ENCODE data around the gene LKAAEAR1. TPM values are rescaled to one million over a fixed set of nuclear protein-coding genes. Genes with fewer than 3 reads are reported as not detected.

LKAAEAR1 gene
- total and polyA plus RNA-seq, 2 of the 13 experiments (the other 11 are each of a cell fraction or from before 2014, with no cell fraction given) = not detected

DNA sequence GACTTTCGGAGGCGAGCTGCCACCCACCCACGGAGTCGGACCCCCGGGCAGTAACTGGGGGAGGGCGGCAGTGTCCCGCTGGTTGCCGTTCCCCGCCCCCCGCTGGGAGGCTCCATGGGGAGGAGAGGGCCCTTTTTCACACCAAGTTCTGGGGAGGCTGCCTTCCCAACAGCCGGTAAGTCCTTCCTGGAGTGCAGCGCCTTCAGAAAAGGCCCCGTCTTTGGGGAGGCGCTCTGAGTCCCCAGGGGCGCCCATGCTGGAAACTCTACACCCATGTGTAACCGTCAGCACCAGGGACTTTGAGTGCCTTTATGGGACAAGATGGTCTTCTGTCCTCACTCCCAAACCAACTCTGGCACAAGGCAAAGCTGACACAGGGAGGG is 34.3 kb downstream of the LKAAEAR1 start (continued):
- TF ChIP-seq HOXA9 (CRISPR knock-in tag; IDR thresholded peaks at IDR 0.05; ENCODE audit: borderline replicate concordance) (0 out of 2 replicates have a peak, but pooled peaks have one; percentile 60), PHB2 (IDR thresholded peaks at IDR 0.05; ENCODE audit: partially characterized antibody) (no peak), PAX8 (CRISPR knock-in tag; IDR thresholded peaks at IDR 0.05; ENCODE audit: borderline replicate concordance) (no peak; the same call in 1 of the 2 replicates), ZIK1 (CRISPR knock-in tag; IDR thresholded peaks at IDR 0.05; ENCODE audit: borderline replicate concordance, low read depth) (no peak; the same call in 1 of the 2 replicates), EEA1 (CRISPR knock-in tag; IDR thresholded peaks at IDR 0.05; ENCODE audit: borderline replicate concordance) (no peak; the same call in 1 of the 2 replicates), SNAI1 (CRISPR knock-in tag; IDR thresholded peaks at IDR 0.05; ENCODE audit: borderline replicate concordance) (peak; percentile 36; the same call in 1 of the 2 replicates), CBFB (CRISPR knock-in tag; IDR thresholded peaks at IDR 0.05) (no peak), SOX6 (IDR thresholded peaks at IDR 0.05) (no peak), SOX6 (CRISPR knock-in tag; IDR thresholded peaks at IDR 0.05) (0 out of 2 replicates have a peak, but pooled peaks have one; percentile 19), TBX2 (CRISPR knock-in tag; IDR thresholded peaks at IDR 0.05; ENCODE audit: borderline replicate concordance) (no peak), SMAD1 (CRISPR knock-in tag; IDR thresholded peaks at IDR 0.05; ENCODE audit: borderline replicate concordance, low read depth) (no peak), ZNF776 (CRISPR knock-in tag; IDR thresholded peaks at IDR 0.05) (0 out of 2 replicates have a peak, but pooled peaks have one; percentile 69)
- TF ChIP-seq, protein P1, sequence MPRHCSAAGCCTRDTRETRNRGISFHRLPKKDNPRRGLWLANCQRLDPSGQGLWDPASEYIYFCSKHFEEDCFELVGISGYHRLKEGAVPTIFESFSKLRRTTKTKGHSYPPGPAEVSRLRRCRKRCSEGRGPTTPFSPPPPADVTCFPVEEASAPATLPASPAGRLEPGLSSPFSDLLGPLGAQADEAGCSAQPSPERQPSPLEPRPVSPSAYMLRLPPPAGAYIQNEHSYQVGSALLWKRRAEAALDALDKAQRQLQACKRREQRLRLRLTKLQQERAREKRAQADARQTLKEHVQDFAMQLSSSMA (CRISPR knock-in tag; IDR thresholded peaks at IDR 0.05) = no peak
- TF ChIP-seq, protein P2, sequence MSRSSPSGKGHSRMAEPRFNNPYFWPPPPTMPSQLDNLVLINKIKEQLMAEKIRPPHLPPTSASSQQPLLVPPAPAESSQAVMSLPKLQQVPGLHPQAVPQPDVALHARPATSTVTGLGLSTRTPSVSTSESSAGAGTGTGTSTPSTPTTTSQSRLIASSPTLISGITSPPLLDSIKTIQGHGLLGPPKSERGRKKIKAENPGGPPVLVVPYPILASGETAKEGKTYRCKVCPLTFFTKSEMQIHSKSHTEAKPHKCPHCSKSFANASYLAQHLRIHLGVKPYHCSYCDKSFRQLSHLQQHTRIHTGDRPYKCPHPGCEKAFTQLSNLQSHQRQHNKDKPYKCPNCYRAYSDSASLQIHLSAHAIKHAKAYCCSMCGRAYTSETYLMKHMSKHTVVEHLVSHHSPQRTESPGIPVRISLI (CRISPR knock-in tag; IDR thresholded peaks at IDR 0.05; ENCODE audit: borderline replicate concordance) = 0 out of 2 replicates have a peak, but pooled peaks have one; percentile 11
- TF ChIP-seq, protein P3, sequence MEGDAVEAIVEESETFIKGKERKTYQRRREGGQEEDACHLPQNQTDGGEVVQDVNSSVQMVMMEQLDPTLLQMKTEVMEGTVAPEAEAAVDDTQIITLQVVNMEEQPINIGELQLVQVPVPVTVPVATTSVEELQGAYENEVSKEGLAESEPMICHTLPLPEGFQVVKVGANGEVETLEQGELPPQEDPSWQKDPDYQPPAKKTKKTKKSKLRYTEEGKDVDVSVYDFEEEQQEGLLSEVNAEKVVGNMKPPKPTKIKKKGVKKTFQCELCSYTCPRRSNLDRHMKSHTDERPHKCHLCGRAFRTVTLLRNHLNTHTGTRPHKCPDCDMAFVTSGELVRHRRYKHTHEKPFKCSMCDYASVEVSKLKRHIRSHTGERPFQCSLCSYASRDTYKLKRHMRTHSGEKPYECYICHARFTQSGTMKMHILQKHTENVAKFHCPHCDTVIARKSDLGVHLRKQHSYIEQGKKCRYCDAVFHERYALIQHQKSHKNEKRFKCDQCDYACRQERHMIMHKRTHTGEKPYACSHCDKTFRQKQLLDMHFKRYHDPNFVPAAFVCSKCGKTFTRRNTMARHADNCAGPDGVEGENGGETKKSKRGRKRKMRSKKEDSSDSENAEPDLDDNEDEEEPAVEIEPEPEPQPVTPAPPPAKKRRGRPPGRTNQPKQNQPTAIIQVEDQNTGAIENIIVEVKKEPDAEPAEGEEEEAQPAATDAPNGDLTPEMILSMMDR (CRISPR knock-in tag; IDR thresholded peaks at IDR 0.05) = no peak
- TF ChIP-seq, protein P4, sequence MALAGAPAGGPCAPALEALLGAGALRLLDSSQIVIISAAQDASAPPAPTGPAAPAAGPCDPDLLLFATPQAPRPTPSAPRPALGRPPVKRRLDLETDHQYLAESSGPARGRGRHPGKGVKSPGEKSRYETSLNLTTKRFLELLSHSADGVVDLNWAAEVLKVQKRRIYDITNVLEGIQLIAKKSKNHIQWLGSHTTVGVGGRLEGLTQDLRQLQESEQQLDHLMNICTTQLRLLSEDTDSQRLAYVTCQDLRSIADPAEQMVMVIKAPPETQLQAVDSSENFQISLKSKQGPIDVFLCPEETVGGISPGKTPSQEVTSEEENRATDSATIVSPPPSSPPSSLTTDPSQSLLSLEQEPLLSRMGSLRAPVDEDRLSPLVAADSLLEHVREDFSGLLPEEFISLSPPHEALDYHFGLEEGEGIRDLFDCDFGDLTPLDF (CRISPR knock-in tag; IDR thresholded peaks at IDR 0.05) = no peak
- TF ChIP-seq, protein P5, sequence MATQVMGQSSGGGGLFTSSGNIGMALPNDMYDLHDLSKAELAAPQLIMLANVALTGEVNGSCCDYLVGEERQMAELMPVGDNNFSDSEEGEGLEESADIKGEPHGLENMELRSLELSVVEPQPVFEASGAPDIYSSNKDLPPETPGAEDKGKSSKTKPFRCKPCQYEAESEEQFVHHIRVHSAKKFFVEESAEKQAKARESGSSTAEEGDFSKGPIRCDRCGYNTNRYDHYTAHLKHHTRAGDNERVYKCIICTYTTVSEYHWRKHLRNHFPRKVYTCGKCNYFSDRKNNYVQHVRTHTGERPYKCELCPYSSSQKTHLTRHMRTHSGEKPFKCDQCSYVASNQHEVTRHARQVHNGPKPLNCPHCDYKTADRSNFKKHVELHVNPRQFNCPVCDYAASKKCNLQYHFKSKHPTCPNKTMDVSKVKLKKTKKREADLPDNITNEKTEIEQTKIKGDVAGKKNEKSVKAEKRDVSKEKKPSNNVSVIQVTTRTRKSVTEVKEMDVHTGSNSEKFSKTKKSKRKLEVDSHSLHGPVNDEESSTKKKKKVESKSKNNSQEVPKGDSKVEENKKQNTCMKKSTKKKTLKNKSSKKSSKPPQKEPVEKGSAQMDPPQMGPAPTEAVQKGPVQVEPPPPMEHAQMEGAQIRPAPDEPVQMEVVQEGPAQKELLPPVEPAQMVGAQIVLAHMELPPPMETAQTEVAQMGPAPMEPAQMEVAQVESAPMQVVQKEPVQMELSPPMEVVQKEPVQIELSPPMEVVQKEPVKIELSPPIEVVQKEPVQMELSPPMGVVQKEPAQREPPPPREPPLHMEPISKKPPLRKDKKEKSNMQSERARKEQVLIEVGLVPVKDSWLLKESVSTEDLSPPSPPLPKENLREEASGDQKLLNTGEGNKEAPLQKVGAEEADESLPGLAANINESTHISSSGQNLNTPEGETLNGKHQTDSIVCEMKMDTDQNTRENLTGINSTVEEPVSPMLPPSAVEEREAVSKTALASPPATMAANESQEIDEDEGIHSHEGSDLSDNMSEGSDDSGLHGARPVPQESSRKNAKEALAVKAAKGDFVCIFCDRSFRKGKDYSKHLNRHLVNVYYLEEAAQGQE (IDR thresholded peaks at IDR 0.05; ENCODE audit: borderline replicate concordance in 1 of 2, low read depth in 1 of 2, low read length in 2 of 2) = no peak
- TF ChIP-seq, protein P6, sequence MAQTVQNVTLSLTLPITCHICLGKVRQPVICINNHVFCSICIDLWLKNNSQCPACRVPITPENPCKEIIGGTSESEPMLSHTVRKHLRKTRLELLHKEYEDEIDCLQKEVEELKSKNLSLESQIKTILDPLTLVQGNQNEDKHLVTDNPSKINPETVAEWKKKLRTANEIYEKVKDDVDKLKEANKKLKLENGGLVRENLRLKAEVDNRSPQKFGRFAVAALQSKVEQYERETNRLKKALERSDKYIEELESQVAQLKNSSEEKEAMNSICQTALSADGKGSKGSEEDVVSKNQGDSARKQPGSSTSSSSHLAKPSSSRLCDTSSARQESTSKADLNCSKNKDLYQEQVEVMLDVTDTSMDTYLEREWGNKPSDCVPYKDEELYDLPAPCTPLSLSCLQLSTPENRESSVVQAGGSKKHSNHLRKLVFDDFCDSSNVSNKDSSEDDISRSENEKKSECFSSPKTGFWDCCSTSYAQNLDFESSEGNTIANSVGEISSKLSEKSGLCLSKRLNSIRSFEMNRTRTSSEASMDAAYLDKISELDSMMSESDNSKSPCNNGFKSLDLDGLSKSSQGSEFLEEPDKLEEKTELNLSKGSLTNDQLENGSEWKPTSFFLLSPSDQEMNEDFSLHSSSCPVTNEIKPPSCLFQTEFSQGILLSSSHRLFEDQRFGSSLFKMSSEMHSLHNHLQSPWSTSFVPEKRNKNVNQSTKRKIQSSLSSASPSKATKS (CRISPR knock-in tag; IDR thresholded peaks at IDR 0.05) = no peak

Measured in HepG2 (cell line).